DMS 273 treated with DMSO at 0.1 percent for 48 hours (cell line): Measurements from ENCODE around the gene RNU5D-1.
"Not testable (repeated sequence)": the region's sequence is repeated elsewhere in the genome, so short reads cannot be mapped to it uniquely, and the experiment has no call there.

Experiments
- DNase-seq: peaks from one replicate; lab custom pipeline; 2025; lab: John Stamatoyannopoulos, UW

The RNU5D-1 gene

DNA sequence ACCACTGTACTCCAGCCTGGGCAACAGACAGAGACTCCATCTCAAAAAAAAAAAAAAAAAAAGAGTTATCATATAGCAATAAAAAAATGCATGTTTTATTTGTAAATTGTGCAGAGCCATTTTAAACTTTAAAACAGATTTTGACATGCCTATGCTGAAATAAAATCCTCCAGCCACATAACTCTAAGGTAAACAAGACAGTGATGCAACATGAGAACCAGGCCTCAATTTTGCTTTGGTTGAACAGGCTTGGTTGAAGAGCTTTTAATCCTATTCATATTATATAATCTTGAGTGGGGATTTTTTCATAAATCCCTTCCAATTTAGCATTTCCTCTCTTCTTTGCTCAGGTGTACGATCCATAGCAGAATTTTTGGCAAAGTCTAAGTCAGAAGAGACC is 30.4 kb downstream of the RNU5D-1 start:
- no peak for DNase-seq

DNA sequence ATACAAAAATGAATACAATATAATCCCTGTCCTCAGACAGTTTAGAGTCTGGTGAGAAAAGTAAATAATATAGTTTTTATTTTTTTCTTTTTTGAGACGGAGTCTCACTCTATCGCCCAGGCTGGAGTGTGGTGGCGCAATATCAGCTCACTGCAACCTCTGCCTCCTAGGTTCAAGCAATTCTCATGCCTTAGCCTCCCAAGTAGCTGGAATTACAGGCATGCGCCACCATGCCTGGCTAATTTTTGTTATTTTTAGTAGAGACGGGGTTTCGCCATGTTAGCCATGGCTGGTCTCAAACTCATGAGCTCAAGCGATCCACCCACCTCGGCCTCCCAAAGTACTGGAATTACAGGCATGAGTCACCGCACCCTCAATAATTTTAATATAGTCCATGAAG is 31.6 kb downstream of the RNU5D-1 start:
- DNase-seq: not testable (repeated sequence)

DNA sequence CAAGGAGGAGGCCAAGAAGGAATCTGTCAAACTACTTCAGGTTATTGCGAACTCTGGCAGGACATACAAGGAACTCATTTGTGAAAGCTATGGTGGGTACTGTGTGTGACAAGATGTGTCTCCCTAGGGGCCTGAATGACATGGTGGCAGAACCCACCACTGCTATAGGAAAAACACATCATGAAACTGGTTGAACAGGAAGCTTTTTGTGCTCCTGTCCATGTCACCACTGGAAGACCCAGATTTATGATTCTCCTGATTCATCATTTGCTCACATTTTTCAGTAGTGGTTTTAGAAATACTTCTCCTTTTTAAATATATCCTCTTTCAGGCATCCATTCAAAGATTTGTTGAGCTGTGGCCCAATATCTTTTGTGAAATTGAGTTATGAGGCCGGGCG is 32.8 kb downstream of the RNU5D-1 start:
- DNase-seq: no peak

DNA sequence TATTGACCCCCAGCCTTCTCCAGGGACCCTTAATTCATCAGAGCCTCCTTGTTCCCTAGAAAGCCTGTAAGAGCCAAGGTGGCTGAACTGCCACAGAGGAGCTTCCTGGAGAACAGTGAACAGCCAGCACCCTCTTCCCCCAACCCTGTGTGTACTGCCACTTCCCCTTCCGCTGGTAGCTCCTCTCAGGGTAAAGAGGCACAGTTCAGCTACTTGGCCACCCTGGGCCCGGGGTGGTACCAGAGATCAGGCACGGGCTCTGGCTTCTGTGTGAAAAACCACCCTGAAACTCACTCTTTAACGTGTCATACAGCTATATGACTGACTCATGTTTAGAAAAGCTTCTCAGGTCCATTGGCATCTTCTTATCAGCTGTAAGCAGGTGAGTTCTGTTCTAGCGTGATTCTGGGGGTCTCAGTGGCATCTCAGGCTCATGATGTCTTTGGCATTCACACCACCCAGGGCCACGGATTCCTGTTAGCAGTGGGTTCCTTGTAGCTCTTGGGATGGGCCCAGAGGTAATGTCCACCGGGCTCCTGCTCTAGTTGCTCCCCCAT is 34.1 kb downstream of the RNU5D-1 start:
- no peak for DNase-seq

DNA sequence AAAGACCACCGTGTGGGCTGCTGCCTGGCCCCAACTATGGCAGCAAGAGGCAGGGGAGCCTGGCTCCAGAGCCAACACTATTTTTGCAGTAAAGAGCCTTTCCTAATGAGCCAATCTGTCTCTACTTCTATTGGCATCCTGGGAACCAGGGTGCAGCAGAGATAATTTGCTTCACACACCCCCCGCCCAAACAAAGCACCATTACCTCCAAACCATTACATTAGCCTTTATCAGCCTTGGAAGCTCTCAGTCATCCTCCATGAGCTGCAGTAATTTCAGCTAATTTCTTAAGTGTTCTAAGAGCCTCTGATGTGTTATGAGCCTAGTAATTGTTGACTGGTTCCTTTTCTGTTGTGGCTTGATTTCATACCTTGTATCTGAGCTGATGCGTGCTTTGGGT is 34.9 kb downstream of the RNU5D-1 start:
- no peak for DNase-seq

DNA sequence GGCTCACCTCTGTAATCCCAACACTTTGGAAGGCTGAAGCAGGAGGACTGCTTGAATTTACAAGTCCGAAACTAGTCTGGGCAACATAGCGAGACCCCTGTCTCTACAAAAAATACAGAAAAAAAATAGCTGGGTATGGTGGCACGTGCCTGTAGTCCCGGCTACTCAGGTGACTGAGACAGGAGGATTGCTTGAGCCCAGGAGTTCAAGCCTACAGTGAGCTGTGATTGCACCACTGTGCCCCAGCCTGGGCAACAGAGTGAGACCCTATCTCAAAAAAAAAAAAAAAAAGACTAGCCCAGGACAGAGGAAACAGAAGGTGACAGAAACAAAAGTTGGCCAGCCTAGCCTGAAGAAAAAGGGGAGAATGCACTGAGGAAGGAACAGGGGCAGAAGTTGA is 35.3 kb downstream of the RNU5D-1 start:
- DNase-seq: no peak

DNA sequence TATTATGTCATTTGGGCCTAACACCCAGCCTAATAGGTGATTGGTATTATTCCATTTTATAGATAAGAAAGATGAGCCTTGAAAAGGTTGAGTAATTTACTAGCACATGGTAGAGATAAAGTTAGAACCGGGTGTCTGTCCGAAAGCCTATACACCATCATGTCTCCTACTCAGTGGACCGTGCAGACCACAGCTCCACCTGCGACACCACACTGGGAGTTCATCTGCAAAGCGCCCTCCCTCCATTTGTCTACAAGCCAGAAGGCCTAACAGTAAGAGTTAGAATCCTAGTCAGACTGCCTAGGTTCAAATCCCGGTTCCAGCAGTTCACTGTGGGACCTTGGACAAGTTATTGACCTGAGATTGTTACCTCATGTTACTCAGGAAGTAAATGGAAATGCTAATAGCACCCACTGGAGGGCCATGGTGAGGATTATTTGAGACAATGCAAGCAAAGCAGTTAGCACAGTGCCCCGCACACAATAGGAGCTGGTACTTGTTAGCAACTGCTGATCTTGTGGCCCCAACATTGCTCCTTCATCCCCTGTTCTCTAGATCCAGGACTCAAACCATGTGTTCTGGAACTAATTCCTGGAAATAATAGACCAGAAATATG is 36.0 kb downstream of the RNU5D-1 start:
- DNase-seq: no peak

DNA sequence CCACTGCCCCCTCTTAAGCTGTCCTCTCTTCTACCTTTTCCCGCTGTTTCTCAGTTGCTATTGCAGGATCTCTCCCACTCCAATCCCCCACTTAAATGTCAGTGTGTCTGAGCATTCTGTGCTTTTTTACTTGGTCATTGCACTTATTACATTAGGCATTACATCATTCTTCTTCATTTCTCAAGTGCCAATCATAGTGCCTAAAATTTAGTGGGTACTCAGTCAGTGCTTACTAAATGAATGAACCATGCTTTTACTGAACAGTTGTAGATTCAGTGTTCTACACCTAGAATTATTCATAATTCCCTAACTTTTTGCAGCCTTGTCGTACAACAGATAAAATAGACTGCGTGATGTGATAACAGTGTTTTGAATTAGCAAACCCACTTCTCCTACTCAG is 37.1 kb downstream of the RNU5D-1 start:
- no peak for DNase-seq

DNA sequence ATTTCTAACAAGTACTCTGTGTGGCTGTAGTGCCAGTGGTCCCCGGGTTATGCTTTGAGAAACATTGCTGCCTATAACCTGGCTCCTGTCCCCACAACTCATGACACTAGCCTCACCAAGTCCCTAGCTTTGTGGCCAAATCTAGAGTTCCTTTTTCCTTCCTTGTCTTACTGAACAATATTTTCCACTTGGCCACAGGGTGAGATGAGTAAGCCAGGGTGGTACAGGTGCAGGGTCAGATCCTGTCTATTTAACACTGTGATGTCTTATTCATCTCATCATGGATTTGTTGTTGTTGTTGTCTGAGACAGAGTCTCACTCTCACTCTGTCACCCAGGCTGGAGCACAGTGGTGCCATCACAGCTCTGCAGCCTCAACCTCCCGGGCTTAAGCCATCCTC is 37.8 kb downstream of the RNU5D-1 start:
- DNase-seq: no peak

DNA sequence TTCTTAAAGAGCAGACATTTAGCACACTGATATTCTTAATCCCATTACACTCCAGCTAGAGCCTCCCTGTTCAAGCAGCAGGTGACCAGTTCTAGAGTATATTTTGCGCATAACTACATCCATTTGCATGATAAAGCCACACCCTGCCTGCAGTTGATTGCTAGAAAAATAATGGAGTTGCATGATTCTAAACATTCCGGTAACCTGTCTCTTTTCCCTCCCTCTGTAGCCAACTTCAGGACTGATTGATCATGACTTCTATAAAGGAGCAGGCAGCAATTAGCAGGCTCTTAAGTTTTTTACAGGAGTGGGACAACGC is 41.6 kb downstream of the RNU5D-1 start:
- DNase-seq: no peak

DNA sequence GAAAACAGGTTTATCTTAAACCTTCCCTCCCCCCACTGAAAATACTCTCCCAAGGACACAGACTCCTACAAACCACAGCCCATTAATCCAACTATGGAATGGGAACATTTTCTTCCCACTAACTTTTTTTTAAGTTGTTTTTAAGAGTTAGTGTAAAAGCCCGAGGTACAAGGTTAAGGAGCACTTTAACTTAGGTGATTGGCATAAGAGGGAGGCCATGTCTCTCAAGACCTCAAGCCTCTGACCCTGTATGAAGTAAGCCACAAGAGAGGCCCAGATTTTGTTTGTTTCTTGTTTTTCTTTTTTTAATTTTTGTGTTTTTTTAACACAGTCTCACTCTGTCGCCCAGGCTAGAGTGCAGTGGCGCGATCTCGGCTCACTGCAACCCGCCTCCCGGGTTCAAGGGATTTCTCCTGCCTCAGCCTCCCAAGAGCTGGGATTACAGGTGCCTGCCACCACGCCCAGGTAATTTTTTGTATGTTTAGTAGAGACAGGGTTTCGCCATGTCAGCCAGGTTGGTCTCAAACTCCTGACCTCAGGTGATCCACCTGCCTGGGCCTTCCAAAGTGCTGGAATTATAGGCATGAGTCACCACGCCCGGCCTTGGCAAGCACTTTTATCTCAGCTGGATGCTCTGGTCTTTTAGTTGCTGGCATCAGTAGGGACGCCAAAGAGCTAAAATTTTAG is 42.1 kb downstream of the RNU5D-1 start:
- no peak for DNase-seq

DNA sequence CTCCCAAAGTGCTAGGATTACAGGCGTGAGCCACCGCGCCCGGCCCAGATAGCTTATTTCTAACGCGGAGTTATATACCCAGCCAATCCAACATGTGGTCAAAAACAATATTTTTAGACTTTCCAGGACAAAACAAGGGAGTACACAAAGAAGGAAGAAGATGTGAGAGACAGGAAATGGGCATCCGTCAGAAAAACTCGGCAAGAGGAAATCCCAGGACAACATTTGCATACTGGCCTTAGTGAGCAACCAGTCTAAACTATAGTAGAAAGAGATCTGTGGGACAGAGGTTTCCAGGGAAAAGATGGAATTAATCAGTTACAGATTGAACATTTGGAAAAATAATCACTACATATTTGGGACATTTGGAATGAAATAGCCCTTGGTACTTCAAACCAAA is 45.1 kb downstream of the RNU5D-1 start:
- no peak for DNase-seq

DNA sequence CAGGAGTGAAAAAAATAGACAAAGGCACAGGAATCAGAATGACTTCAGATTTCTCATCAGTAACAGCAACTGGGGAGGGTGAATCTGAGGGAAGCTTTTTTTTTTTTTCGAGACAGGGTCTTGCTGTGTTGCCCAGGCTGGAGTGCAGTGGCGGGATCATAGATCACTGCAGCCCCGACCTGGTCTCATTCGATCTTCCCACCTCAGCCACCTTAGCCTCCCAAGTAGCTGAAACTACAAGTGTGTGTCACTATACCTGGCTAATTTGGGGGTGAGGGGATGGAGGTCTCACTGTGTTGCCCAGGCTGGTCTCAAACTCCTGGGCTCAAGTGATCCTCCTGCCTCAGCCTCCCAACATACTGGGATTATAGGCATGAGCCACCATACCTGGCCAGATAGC is 45.8 kb downstream of the RNU5D-1 start:
- DNase-seq: no peak

DNA sequence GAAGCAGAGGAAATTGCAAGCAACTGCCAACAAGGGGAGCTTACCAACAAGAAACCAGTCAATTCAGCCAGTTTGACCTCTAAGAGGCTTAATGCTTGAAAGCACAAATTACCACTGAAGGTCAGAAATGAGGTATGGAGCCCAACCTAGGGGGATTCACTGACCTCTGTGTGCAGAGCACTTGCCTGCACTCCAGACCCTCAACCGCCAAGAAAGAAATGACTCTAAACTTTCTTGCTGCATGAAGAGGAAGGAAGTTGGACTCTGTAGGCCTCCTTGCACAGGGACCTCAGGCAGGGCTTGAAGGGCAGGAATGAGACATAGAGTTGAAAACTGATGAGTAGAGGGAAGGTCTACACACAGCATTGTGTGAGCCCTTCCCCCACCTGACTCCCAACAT is 46.4 kb downstream of the RNU5D-1 start:
- no peak for DNase-seq

DNA sequence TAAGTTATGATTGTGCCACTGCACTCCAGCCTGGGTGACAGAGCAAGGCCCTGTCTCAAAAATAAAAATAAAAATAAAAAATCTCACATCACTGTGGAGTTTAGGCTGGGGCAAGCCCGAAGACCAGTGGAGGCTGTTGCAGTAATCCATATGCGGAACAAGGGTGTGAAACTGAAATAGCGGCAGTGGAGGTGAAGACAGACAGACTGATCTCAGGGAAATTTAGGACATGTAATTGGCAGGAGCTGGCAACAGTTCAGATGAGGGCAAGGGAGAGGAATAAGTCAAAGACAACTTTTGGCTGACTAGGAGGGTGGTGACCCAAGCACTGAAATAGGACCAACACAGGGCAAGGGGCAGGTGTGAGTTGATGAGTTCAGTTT is 48.1 kb downstream of the RNU5D-1 start:
- no peak for DNase-seq

DNA sequence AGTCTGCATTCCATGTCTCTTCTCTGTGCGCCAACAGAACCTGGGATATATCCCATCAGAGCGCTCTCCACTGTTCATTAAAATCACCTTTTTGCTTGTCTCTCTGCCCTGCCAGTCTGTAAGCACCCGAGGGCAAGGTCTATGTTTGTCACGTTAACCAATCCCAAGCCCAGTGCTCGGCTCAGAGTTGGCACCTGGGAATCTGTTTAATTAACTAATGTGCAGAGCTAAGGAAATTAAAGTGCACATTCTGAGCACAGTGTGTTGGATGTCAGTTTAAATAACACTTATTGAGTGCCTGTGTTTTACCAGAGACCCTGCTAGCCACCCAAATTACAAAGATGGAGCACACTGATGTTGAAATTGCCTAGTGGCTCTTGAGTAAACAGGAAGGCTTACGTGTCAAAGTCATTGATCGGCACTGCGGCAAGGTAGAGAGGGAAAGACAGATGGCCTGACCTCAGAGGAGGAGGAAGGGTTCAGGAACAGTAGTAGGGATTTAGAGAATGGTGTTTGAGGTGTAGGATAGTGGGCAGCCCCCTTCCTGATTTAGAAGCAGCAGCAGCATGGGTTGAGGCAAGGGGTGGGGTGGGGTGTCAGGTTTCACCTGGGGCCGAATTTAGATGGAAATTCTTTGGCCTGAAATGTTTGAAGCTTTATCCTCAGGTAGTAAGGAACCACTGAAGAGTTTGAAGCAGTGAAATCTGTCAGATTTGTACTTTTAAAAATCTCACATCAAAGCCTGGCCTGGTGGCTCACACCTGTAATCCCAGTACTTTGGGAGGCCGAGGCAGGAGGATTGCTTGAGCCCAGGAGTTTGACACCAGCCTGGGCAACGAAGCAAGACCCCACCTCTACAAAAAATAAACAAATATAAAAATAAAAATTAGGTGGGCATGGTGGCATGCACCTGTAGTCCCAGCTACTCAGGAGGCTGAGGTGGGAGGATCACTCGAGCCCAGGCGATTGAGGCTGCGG is 48.8 kb downstream of the RNU5D-1 start:
- DNase-seq: no peak
